Fibroblast of villous mesenchyme (primary cell): Measurements from ENCODE around the gene TCF25. TPM values are rescaled to one million over a fixed set of nuclear protein-coding genes. Genes with fewer than 3 reads are reported as not detected.
"Not testable (repeated sequence)": the region's sequence is repeated elsewhere in the genome, so short reads cannot be mapped to it uniquely, and the experiment has no call there.

Source experiments
- DNase-seq: peaks from one replicate; pipeline ENCODE4 v3.0.0-alpha.2; 2010; ENCODE audit warnings: low read depth
- H3K4me3 ChIP-seq: 2 replicates; pipeline ENCODE4 v1.5.1; 2011; ENCODE audit warnings: low read depth, mild to moderate bottlenecking, low read length
- total RNA-seq: library from RNA; depleted of rRNA; stranded (reverse); fragments of >200 nt; gene quantifications from 2 replicates; pipeline ENCODE4 v1.2.3, GENCODE V29; 2012
- TF ChIP-seq, protein P1 (sequence below): IDR thresholded peaks from 2 replicates; pipeline ENCODE4 v1.5.1; 2012; ENCODE audit warnings: low read depth, mild to moderate bottlenecking, low read length; ENCODE audit not compliant: insufficient read depth

TCF25 gene
- total RNA-seq, 1 donor = 188 TPM

DNA sequence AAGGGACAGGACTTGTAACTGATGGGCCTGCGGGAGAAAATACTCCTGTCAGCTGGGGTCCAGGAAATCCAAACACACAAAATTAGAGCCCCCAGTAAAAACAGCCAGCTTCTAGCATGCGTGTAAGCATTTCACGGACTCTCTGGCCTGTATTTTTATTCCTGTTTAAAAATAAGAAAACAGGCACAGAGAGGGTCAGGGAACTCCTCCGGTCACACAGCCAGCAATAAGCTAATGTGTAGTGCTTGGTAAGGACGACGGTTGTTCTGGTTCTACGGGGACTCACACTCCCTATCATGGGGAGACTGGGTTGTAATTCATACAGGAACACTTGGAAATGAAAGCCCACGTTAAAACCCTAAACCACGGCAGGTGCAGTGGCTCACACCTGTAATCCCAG, 1.5 kb upstream of the TCF25 start:
- TF ChIP-seq, protein P1, sequence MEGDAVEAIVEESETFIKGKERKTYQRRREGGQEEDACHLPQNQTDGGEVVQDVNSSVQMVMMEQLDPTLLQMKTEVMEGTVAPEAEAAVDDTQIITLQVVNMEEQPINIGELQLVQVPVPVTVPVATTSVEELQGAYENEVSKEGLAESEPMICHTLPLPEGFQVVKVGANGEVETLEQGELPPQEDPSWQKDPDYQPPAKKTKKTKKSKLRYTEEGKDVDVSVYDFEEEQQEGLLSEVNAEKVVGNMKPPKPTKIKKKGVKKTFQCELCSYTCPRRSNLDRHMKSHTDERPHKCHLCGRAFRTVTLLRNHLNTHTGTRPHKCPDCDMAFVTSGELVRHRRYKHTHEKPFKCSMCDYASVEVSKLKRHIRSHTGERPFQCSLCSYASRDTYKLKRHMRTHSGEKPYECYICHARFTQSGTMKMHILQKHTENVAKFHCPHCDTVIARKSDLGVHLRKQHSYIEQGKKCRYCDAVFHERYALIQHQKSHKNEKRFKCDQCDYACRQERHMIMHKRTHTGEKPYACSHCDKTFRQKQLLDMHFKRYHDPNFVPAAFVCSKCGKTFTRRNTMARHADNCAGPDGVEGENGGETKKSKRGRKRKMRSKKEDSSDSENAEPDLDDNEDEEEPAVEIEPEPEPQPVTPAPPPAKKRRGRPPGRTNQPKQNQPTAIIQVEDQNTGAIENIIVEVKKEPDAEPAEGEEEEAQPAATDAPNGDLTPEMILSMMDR = no peak
- DNase-seq = no peak
- H3K4me3 ChIP-seq = no peak overlapping the region

DNA sequence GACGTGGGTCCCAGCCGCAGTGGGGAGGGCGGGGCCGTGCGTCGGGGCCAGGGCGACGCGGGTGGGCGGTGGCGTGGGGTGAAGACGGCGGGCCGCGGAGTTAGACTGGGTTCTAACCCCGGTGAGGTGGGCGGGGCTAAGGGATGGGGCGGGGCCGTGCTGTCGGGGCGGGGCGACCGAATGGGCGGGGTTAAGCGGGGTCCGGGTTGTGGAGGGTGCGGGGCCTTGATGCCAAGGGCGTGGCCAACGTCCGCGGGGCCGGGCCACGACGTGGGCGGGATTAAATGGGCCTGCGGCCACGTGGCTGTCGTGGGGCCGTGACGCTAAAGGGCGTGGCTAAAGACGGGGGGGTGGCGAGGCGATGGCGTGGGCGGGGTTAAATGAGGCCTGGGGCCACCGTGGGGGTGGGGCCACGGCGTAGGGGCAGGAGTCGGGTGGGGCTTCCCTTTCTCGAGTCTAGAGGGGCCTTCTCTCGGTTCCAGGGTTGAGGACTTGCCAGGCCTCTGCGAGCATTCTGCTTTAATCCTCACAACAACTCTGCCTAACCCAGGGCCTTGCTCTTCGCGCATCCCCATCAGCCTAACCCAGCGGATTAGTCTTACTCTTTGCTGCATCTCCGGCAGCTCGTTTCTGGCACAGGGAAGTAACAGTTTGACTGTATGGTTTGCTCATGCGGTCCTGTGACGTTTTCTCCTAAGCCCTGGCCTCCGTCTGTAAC, 739 bp downstream of the TCF25 start:
- DNase-seq = peak; percentile 98

DNA sequence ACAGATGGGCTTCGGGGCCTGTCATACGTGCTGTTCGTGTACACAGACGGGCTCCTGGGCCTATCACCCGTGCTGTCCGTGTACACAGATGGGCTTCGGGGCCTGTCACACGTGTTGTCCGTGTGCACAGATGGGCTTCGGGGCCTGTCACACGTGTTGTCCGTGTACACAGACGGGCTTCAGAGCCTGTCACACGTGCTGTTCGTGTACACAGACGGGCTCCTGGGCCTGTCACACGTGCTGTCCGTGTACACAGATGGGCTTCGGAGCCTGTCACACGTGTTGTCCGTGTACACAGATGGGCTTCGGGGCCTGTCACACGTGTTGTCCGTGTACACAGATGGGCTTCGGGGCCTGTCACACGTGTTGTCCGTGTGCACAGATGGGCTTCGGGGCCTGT, 5.7 kb downstream of the TCF25 start:
- DNase-seq, H3K4me3 ChIP-seq: not testable (repeated sequence)

More for the DNA sequence above, 739 bp downstream of the TCF25 start:
- TF ChIP-seq, protein P1 = no peak
- peak overlapping the region; percentile 91 for H3K4me3 ChIP-seq

DNA sequence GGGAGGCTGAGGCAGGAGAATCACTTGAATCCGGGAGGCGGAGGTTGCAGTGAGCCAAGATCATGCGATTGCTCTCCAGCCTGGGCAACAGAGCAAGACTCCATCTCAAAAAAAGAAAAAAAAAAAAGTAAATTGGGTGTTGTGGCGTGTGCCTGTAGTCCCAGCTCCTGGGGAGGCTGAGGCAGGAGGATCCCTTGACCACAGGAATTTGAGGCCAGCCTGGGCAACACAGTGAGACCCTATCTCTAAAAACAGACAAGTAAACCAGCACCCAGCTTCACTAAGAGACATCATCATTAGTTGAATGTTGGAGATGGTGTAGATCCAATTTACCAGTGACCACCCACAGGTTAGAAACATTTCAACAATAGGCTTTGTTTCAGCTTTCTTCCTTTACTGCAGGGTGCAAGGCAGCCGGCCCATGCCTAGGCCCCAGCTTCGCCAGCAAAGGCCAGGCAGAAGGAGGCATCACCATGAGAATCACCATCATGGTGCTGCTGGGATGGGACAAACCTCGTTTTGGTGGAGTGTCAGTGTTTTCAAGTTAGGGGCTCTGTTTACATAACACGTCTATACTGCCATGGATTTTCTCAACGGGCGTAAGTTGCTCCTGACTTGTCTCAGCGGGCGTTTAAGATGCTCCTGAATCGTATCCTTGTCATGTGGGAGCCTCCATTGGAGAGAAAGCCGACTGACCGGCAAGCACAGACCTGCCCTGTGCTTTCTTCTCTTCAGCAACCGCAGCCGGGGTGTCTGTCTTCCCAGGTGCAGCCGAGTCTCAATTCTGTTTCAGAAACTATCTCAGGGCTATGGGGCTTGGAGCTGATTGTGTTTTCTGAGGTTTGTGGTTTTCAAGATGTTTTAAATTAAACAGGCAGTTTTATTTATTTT, 7.3 kb downstream of the TCF25 start:
- TF ChIP-seq, protein P1 = no peak
- DNase-seq = no peak
- no peak overlapping the region for H3K4me3 ChIP-seq

DNA sequence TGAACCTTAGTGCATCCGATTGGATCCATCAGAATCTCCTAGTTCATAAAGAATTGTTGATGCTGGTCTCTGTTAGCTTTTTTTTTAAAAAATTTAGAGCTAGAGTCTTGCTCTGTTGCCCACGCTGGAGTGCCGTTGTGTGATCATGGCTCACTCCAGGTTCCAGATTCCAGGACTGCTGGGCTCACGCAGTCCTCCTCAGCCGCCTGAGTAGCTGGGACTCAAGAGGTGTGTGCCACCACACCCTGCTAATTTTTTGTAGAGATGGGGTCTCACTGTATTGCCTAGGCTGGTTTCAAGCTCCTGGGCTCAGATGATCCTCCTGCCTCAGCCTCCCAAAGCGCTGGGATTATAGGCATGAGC, 8.0 kb downstream of the TCF25 start:
- no peak for DNase-seq
- H3K4me3 ChIP-seq = no peak overlapping the region
- TF ChIP-seq, protein P1 = no peak

DNA sequence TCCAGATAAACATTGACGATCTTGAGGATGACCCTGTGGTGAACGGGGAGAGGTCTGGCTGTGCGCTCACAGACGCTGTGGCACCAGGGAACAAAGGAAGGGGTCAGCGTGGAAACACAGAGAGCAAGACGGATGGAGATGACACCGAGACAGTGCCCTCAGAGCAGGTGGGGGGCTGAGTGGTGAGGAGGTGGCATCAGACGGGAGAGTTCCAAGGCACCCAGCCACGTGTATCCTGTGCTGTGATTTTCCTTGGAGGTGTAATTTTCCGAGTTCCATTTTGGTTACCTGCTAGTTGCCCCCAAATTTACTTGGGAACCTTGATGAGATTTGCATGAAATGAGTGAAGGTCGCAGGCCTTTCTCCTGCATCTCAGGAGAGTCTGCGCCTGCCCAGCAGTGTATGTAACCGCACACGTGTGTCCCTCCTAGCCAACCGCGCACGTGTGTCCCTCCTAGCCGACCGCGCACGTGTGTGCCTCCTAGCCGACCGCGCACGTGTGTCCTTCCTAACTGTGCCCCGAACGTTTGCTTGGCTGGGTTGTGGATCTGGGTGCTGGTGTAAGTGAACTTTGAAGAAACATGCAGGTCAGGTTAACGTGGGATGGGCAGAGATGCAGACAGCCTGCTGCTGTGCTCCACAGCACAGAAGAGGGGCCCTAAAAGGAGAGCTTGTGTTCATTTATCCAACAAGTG, 10.1 kb downstream of the TCF25 start:
- TF ChIP-seq, protein P1 = no peak
- H3K4me3 ChIP-seq = no peak overlapping the region
- no peak for DNase-seq

DNA sequence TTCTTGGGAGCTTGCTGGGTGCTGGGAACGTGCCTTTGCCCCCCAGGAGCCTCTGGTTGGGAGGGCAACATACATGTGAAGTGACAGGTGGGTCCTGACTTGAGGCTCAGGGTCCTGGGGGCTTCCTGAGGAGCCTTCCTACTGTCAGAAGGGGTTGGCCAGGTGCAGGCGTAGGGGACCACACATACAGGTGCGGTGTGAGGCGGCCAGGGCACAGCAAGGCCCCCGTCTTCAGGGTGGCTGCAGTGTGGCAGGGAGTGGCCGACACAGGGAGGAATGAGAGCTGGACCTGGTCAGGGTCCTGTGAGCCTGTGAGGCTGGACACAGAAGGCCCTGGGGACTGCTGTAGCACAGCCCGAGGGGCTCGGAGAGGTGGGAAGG, 10.6 kb downstream of the TCF25 start:
- TF ChIP-seq, protein P1 = no peak
- DNase-seq = no peak
- no peak overlapping the region for H3K4me3 ChIP-seq
